GM12878 (cell line): ENCODE data around the gene XRN2. TPM values are rescaled to one million over a fixed set of nuclear protein-coding genes. Genes with fewer than 3 reads are reported as not detected.

Source experiments
- ATAC-seq: fragments of 200-7000 bp; cut with Tn5 transposase; 3 replicates; pipeline ENCODE4 v1.9.1; 2020; ENCODE audit warnings: mild to moderate bottlenecking, moderate library complexity
- BruUV-seq: library from RNA; stranded (reverse); fragments of 400-500 nt; replicated peaks from 2 replicates; lab custom pipeline; 2021; lab: Mats Ljungman, UMichigan
- CTCF ChIA-PET: fragments of 300-600 bp; sonication (Branson Sonifier 250); formaldehyde crosslinking; extraction: SDS; loops from one replicate; lab custom pipeline; 2021; ENCODE audit warnings: inconsistent platforms; lab: Yijun Ruan, JAX
- POLR2A ChIA-PET: fragments of 350-600 bp; formaldehyde crosslinking; extraction: SDS; loops from one replicate; lab custom pipeline; 2021; ENCODE audit warnings: inconsistent platforms; lab: Charles Lee
- RAD21 ChIA-PET: fragments of 300-600 bp; sonication (Branson Sonifier 250); formaldehyde crosslinking; loops from one replicate; lab custom pipeline; 2023; ENCODE audit warnings: antibody characterized with exemption; ENCODE audit not compliant: unreplicated experiment; lab: Charles Lee
- SMC1A ChIA-PET: fragments of 300-600 bp; sonication (Branson Sonifier 250); formaldehyde crosslinking; loops from one replicate; lab custom pipeline; 2023; ENCODE audit not compliant: unreplicated experiment, uncharacterized antibody; lab: Charles Lee
- DNase-seq: peaks from one replicate; pipeline ENCODE4 v3.0.0-alpha.2; 2011; ENCODE audit warnings: low read depth, low spot score
- FAIRE-seq: peaks from 3 replicates; lab custom pipeline; 2011; peaks lifted over from hg19 to GRCh38; lab: Jason Lieb, UNC
- H2AFZ ChIP-seq: 2 replicates; pipeline ENCODE4 v1.6.0; 2011; ENCODE audit warnings: low read depth, low read length, control low read depth; ENCODE audit not compliant: control insufficient read depth
- H3K27ac ChIP-seq: 2 replicates; pipeline ENCODE4 v1.5.1; 2011; ENCODE audit warnings: control low read depth; ENCODE audit not compliant: control insufficient read depth, insufficient read depth
- H3K27me3 ChIP-seq, 2 experiments: replicated peaks in 1 of 2; 2 replicates each; pipeline versions ENCODE4 v1.6.0 to v1.6.1; 2011; ENCODE audit warnings: low read length in 1 of 2; ENCODE audit not compliant: control insufficient read depth in 2 of 2, insufficient read depth in 2 of 2
- H3K36me3 ChIP-seq, 2 experiments: 2 replicates each; pipeline ENCODE4 v1.5.1; 2011; ENCODE audit warnings: low read length in 1 of 2; ENCODE audit not compliant: control insufficient read depth in 2 of 2, insufficient read depth in 2 of 2
- H3K4me1 ChIP-seq: 2 replicates; pipeline ENCODE4 v1.6.1; 2011; ENCODE audit warnings: mild to moderate bottlenecking, low read length, moderate library complexity, mixed read lengths; ENCODE audit not compliant: control insufficient read depth, insufficient read depth
- H3K4me2 ChIP-seq: 2 replicates; pipeline ENCODE4 v1.6.0; 2011; ENCODE audit warnings: control low read depth; ENCODE audit not compliant: control insufficient read depth, insufficient read depth
- H3K4me3 ChIP-seq: fragments of 200-600 bp; sonication (generic); 2 replicates; pipeline ENCODE4 v1.5.1; 2016
- H3K79me2 ChIP-seq: 2 replicates; pipeline ENCODE4 v1.6.0; 2011; ENCODE audit warnings: low read length; ENCODE audit not compliant: control insufficient read depth, insufficient read depth
- H3K9ac ChIP-seq: 2 replicates; pipeline ENCODE4 v1.8.0; 2011; ENCODE audit warnings: low read length, control low read depth, mixed read lengths; ENCODE audit not compliant: control insufficient read depth, insufficient read depth
- H3K9me3 ChIP-seq: replicated peaks from 3 replicates; pipeline ENCODE4 v1.5.1; 2011; ENCODE audit warnings: mild to moderate bottlenecking, low read length; ENCODE audit not compliant: control insufficient read depth, insufficient read depth
- H4K20me1 ChIP-seq: 2 replicates; pipeline ENCODE4 v1.6.0; 2011; ENCODE audit not compliant: control insufficient read depth, insufficient read depth
- CHD1 ChIP-seq: IDR thresholded peaks from 2 replicates; pipeline ENCODE4 v1.6.1; 2012; ENCODE audit warnings: low read depth, low read length, improper control_type of control experiment
- CHD4 ChIP-seq: fragments of 200-600 bp; sonication (generic); IDR thresholded peaks from 2 replicates; pipeline ENCODE4 v1.6.1; 2016; ENCODE audit warnings: mild to moderate bottlenecking
- FOS ChIP-seq: IDR thresholded peaks from 3 replicates; pipeline ENCODE4 v1.6.1; 2011; ENCODE audit warnings: borderline replicate concordance; ENCODE audit not compliant: insufficient read length; ENCODE audit errors: extremely low read depth
- HDGF ChIP-seq: fragments of 450-650 bp; IDR thresholded peaks from 2 replicates; pipeline ENCODE4 v1.6.1; 2016; ENCODE audit warnings: antibody characterized with exemption
- NBN ChIP-seq: fragments of 450-650 bp; IDR thresholded peaks from 2 replicates; pipeline ENCODE4 v1.6.1; 2016
- RELA ChIP-seq: fragments of 450-650 bp; IDR thresholded peaks from 2 replicates; pipeline ENCODE4 v1.8.0; 2014; ENCODE audit warnings: borderline replicate concordance; ENCODE audit not compliant: partially characterized antibody
- SIX5 ChIP-seq: IDR thresholded peaks from 2 replicates; pipeline ENCODE4 v1.6.1; 2011; ENCODE audit warnings: mild to moderate bottlenecking, low read depth, low read length, moderate library complexity; ENCODE audit not compliant: severe bottlenecking
- SUPT20H ChIP-seq: IDR thresholded peaks from 2 replicates; pipeline ENCODE4 v1.6.1; 2011; ENCODE audit warnings: low read depth, mild to moderate bottlenecking, low read length, moderate library complexity, borderline replicate concordance; ENCODE audit not compliant: control insufficient read depth
- ZBED1 ChIP-seq: IDR thresholded peaks from 2 replicates; pipeline ENCODE4 v1.6.1; 2016; ENCODE audit warnings: borderline replicate concordance
- WGBS: methylation state at CpG from one replicate; pipeline ENCODE4 v1.1.6; 2016; ENCODE audit warnings: low lambda C conversion rate; ENCODE audit not compliant: insufficient replicate concordance, insufficient coverage; ENCODE audit errors: missing lambda C conversion rate; 5-methylcytosine and 5-hydroxymethylcytosine counted together
- in situ Hi-C: fragments of 300-500 bp; cut with MboI; formaldehyde crosslinking; loops from 9 replicates; pipeline ENCODE4 v1.14.3; 2018; ENCODE audit warnings: mixed read lengths
- intact Hi-C: fragments of 100-400 bp; cut with micrococcal nuclease; formaldehyde crosslinking; loops from one replicate; pipeline ENCODE4 v1.14.2; 2022; ENCODE audit not compliant: unreplicated experiment
- polyA plus RNA-seq, 11 experiments: library from polyadenylated mRNA; depleted of rRNA in 4 of 11; unstranded in 6 of 11; stranded (reverse) in 5 of 11; fragments of >200 nt; fragmentation: Nextera tagmentation in 4 of 11; fragmentation: Illumina TruSeq in 1 of 11; extraction: Ambion mirVana in 4 of 11; extraction: Trizol in 1 of 11; gene quantifications; 1 replicate in 1 of 11; 2 replicates in 10 of 11; pipeline versions ENCODE4 v1.2.1 to v1.2.3, GENCODE V29; 2011 to 2016; ENCODE audit warnings: inconsistent platforms in 2 of 11, missing spikeins in 2 of 11, low read depth in 1 of 11
- total RNA-seq, 4 experiments: library from RNA; depleted of rRNA in 3 of 4; stranded (reverse); fragments of >200 nt in 3 of 4; fragmentation: Illumina TruSeq in 1 of 4; extraction: Trizol in 1 of 4; gene quantifications; 2 replicates each; pipeline versions ENCODE4 v1.2.1 to v1.2.3, GENCODE V29; 2013 to 2021
- TF ChIP-seq, protein P1 (sequence below): fragments of 450-650 bp; formaldehyde crosslinking; IDR thresholded peaks from 2 replicates; pipeline ENCODE4 v1.4.0; 2020; ENCODE audit warnings: mild to moderate bottlenecking, moderate library complexity
- TF ChIP-seq, protein P2 (sequence below): IDR thresholded peaks from 2 replicates; pipeline ENCODE4 v1.6.1; 2011; ENCODE audit warnings: low read depth, low read length, improper control_type of control experiment, borderline replicate concordance

The XRN2 gene
- total and polyA plus RNA-seq, 10 of the 15 experiments (the other 5 are each of a cell fraction or from before 2014, with no cell fraction given): 59.7 to 97.8 (median 75.6) TPM

- no peaks in the 10 kb centered on the region for H3K36me3 ChIP-seq
- H3K9me3 ChIP-seq: no peaks in the 10 kb centered on the region; the same call in 2 of the 3 replicates
- intact Hi-C loops: no loop called here
- no peak for FAIRE-seq
- H3K4me3 ChIP-seq: no peak overlapping the region
- H3K9ac ChIP-seq: no peak overlapping the region
- POLR2A ChIA-PET: no interaction called here
- no peaks in the 10 kb centered on the region for H4K20me1 ChIP-seq
- WGBS: 33% methylated on average over 4 of the region's 4 CpGs
- SMC1A ChIA-PET: no interaction called here
- RAD21 ChIA-PET: no interaction called here
- H3K27me3 ChIP-seq: no peaks in the 10 kb centered on the region
- H3K4me2 ChIP-seq: no peak overlapping the region
- ATAC-seq: no peak
- TF ChIP-seq SIX5: no peak
- TF ChIP-seq NBN: no peak
- TF ChIP-seq HDGF: no peak
- TF ChIP-seq ZBED1: no peak
- TF ChIP-seq, protein P1, sequence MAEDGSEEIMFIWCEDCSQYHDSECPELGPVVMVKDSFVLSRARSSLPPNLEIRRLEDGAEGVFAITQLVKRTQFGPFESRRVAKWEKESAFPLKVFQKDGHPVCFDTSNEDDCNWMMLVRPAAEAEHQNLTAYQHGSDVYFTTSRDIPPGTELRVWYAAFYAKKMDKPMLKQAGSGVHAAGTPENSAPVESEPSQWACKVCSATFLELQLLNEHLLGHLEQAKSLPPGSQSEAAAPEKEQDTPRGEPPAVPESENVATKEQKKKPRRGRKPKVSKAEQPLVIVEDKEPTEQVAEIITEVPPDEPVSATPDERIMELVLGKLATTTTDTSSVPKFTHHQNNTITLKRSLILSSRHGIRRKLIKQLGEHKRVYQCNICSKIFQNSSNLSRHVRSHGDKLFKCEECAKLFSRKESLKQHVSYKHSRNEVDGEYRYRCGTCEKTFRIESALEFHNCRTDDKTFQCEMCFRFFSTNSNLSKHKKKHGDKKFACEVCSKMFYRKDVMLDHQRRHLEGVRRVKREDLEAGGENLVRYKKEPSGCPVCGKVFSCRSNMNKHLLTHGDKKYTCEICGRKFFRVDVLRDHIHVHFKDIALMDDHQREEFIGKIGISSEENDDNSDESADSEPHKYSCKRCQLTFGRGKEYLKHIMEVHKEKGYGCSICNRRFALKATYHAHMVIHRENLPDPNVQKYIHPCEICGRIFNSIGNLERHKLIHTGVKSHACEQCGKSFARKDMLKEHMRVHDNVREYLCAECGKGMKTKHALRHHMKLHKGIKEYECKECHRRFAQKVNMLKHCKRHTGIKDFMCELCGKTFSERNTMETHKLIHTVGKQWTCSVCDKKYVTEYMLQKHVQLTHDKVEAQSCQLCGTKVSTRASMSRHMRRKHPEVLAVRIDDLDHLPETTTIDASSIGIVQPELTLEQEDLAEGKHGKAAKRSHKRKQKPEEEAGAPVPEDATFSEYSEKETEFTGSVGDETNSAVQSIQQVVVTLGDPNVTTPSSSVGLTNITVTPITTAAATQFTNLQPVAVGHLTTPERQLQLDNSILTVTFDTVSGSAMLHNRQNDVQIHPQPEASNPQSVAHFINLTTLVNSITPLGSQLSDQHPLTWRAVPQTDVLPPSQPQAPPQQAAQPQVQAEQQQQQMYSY (CRISPR knock-in tag): no peak
- no peak for TF ChIP-seq RELA
- no peak for TF ChIP-seq FOS
- TF ChIP-seq CHD4: no peak
- TF ChIP-seq, protein P2, sequence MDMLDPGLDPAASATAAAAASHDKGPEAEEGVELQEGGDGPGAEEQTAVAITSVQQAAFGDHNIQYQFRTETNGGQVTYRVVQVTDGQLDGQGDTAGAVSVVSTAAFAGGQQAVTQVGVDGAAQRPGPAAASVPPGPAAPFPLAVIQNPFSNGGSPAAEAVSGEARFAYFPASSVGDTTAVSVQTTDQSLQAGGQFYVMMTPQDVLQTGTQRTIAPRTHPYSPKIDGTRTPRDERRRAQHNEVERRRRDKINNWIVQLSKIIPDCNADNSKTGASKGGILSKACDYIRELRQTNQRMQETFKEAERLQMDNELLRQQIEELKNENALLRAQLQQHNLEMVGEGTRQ: no peak
- no peak for TF ChIP-seq CHD1
- TF ChIP-seq SUPT20H: no peak
- TF ChIP-seq, all 136 proteins: peak for 0
- in situ Hi-C loops: no loop called here
- Histone ChIP-seq H3K27ac (no peak overlapping the region), H3K4me1 (no peaks in the 10 kb centered on the region), H3K79me2 (no peaks in the 10 kb centered on the region), H2AFZ (no peak overlapping the region)
- CTCF ChIA-PET: no interaction called here
- DNase-seq: no peak
- BruUV-seq: no TSS peak
These were observed 121.7 kb downstream of the XRN2 start for GRCh38 chr20:21424846-21425245.
